T-helper 22 cell (primary cell): ENCODE data around the gene ILF3.

Experiments used
- DNase-seq: peaks from one replicate; pipeline ENCODE4 v3.0.0-alpha.2; 2020; ENCODE audit warnings: low read depth

The ILF3 gene

GRCh38 chr19:10653732-10654609 is at the start of gene ILF3:
Gene ILF3, plus strand, starts transcription at chr19:10654346. Its CDS starts 16,260 bp downstream, at chr19:10670606.
- peak; percentile 100 for DNase-seq

- DNase-seq, result no peak
Measured at GRCh38 chr19:10604460-10604980, 49.6 kb upstream of the ILF3 start.

GRCh38 chr19:10611907-10612306 is 42.2 kb upstream of the ILF3 start:
- DNase-seq, result no peak

GRCh38 chr19:10612499-10613119 is 41.5 kb upstream of the ILF3 start:
- DNase-seq, result no peak

GRCh38 chr19:10615429-10616023 is 38.6 kb upstream of the ILF3 start:
- no peak for DNase-seq

GRCh38 chr19:10617409-10618121 is 36.6 kb upstream of the ILF3 start:
- no peak for DNase-seq

GRCh38 chr19:10618846-10619245 is 35.3 kb upstream of the ILF3 start:
- DNase-seq, result no peak

- no peak for DNase-seq
Measured at GRCh38 chr19:10620786-10621185, 33.4 kb upstream of the ILF3 start.

GRCh38 chr19:10621966-10622365 is 32.2 kb upstream of the ILF3 start:
- DNase-seq, result no peak

- no peak for DNase-seq
Measured at GRCh38 chr19:10624585-10624984, 29.6 kb upstream of the ILF3 start.

- no peak for DNase-seq
Measured at GRCh38 chr19:10625003-10625761, 29.0 kb upstream of the ILF3 start, which contains the start of gene SLC44A2. Gene SLC44A2, plus strand, starts transcription at chr19:10625553. Its CDS starts 81 bp downstream, at chr19:10625634.

GRCh38 chr19:10625762-10626138 is 28.4 kb upstream of the ILF3 start:
- DNase-seq, result no peak

GRCh38 chr19:10631874-10632273 is 22.3 kb upstream of the ILF3 start:
- no peak for DNase-seq

GRCh38 chr19:10634430-10634829 is 19.7 kb upstream of the ILF3 start:
- no peak for DNase-seq

- no peak for DNase-seq
Measured at GRCh38 chr19:10634963-10635362, 19.2 kb upstream of the ILF3 start.

GRCh38 chr19:10636304-10636972 is 17.7 kb upstream of the ILF3 start:
- DNase-seq, result no peak

GRCh38 chr19:10637894-10638293 is 16.3 kb upstream of the ILF3 start:
- no peak for DNase-seq

- no peak for DNase-seq
Measured at GRCh38 chr19:10639836-10640235, 14.3 kb upstream of the ILF3 start.

- DNase-seq, result no peak
Measured at GRCh38 chr19:10640361-10640760, 13.8 kb upstream of the ILF3 start.

GRCh38 chr19:10641248-10641647 is 12.9 kb upstream of the ILF3 start:
- DNase-seq, result no peak
